ENCODE results near the gene MUSK. TPM values are rescaled to one million over a fixed set of nuclear protein-coding genes. Genes with fewer than 3 reads are reported as not detected.

MUSK gene
- not detected for polyA plus RNA-seq (ENCODE audit: low read depth in 6 of 6)

- Mint-ChIP-seq H3K27ac (no peak within 1 kb of the TSS), H3K27me3 (peaks cover 0 to 6% (median 0%) of the 10 kb centered on the region in 3 donors), H3K4me3 (no peak within 1 kb of the TSS), H3K4me1 (no peaks in the 10 kb centered on the region), H3K36me3 (no peaks in the 10 kb centered on the region), H3K9me3 (peaks cover 0 to 3% (median 0%) of the 10 kb centered on the region in 7 donors)
- DNase-seq (no peak), ATAC-seq (ENCODE audit: low read depth in 2 of 2) (no peak)
These were observed at the start of gene MUSK for GRCh38 chr9:110668570-110669167. TSS of gene MUSK (plus strand) at chr9:110668791. CDS start at chr9:110668905, 114 bp downstream.

GRCh38 chr9:110619831-110620230, 48.8 kb upstream of the MUSK start:
- ATAC-seq (ENCODE audit: low read depth in 2 of 2) (no peak), DNase-seq (no peak)
- Mint-ChIP-seq H3K36me3 (no peaks in the 10 kb centered on the region), H3K4me1 (no peaks in the 10 kb centered on the region), H3K9me3 (no peaks in the 10 kb centered on the region), H3K4me3 (no peak overlapping the region), H3K27ac (no peak overlapping the region), H3K27me3 (peaks cover 0 to 3% (median 0%) of the 10 kb centered on the region in 3 donors)

GRCh38 chr9:110620726-110621125, 47.9 kb upstream of the MUSK start:
- Mint-ChIP-seq H3K36me3 (no peaks in the 10 kb centered on the region), H3K4me1 (no peaks in the 10 kb centered on the region), H3K4me3 (no peak overlapping the region), H3K27ac (no peak overlapping the region), H3K9me3 (no peaks in the 10 kb centered on the region), H3K27me3 (peaks cover 0 to 3% (median 0%) of the 10 kb centered on the region in 3 donors)
- ATAC-seq (ENCODE audit: low read depth in 2 of 2) = no peak
- no peak for DNase-seq

DNA sequence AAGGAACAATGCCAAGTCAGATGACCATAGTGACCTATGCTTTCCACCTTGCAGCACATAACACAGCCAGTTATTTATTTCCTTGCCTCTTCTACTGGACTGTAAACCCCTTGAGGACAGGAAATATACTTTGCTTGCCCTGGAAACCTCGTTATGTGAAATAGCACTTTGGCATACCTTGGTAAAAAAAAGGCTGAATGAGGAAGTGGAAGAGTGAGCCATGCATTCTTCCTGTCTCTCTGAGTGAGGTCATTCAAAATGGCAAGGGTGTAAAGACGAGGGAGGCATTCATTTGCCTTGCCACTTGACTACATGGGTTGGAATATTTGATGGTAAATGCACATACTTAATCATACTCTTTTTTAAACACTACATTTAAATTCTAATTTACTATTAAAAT, 46.2 kb upstream of the MUSK start:
- no peaks in the 10 kb centered on the region for H3K36me3 Mint-ChIP-seq
- H3K27me3 Mint-ChIP-seq = peaks cover 0 to 3% (median 0%) of the 10 kb centered on the region in 3 donors
- H3K27ac Mint-ChIP-seq = no peak overlapping the region
- H3K9me3 Mint-ChIP-seq = no peaks in the 10 kb centered on the region
- H3K4me3 Mint-ChIP-seq = no peak overlapping the region
- ATAC-seq (ENCODE audit: low read depth in 2 of 2) = no peak
- DNase-seq = no peak
- no peaks in the 10 kb centered on the region for H3K4me1 Mint-ChIP-seq

- H3K27me3 Mint-ChIP-seq = peaks cover 0 to 3% (median 0%) of the 10 kb centered on the region in 3 donors
- ATAC-seq (ENCODE audit: low read depth in 2 of 2) (no peak), DNase-seq (peak; percentile 14)
- no peak overlapping the region for H3K27ac Mint-ChIP-seq
- no peaks in the 10 kb centered on the region for H3K36me3 Mint-ChIP-seq
- no peak overlapping the region for H3K4me3 Mint-ChIP-seq
- no peaks in the 10 kb centered on the region for H3K9me3 Mint-ChIP-seq
- no peaks in the 10 kb centered on the region for H3K4me1 Mint-ChIP-seq
These were observed 45.0 kb upstream of the MUSK start for GRCh38 chr9:110623462-110624025.

DNA sequence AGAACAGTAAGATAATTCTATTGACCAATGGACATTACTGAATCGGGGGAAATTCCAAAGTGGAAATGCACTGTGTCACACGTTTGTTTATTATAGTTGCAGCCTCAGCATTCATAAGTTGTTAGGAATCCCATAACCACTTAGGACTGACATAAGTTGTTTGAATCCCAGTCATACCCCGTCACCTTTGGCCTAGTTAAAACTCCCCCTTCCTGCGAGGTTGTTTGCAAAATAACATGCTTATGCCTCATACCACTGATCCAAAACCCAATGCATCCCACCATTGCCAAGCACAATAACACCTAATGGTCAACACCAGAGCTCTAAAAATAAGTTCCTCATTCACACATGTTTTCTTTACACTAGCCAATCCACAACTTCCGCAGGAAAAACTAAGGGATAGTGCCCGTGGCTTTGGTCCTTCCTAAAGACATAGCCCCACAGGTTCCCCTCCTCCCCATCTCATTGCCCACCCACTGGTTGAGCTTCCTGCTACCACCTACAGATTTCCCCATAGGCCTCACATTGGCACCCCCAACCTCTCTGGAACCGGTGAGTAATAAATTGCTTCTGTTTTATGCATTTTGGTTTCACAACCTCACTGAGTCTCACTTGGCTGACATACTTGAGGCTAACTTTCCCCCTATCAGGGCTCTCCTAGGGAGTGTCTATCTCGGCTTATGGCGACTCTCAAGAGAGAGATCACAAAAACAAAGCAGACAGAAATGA, 42.3 kb upstream of the MUSK start:
- H3K27ac Mint-ChIP-seq = no peak overlapping the region
- no peaks in the 10 kb centered on the region for H3K4me1 Mint-ChIP-seq
- peaks cover 0 to 3% (median 0%) of the 10 kb centered on the region in 7 donors for H3K9me3 Mint-ChIP-seq
- H3K27me3 Mint-ChIP-seq = peaks cover 0 to 3% (median 0%) of the 10 kb centered on the region in 3 donors
- DNase-seq (no peak), ATAC-seq (ENCODE audit: low read depth in 2 of 2) (no peak)
- no peak overlapping the region for H3K4me3 Mint-ChIP-seq
- no peaks in the 10 kb centered on the region for H3K36me3 Mint-ChIP-seq

GRCh38 chr9:110635589-110635988, 33.0 kb upstream of the MUSK start:
- no peaks in the 10 kb centered on the region for H3K27me3 Mint-ChIP-seq
- no peaks in the 10 kb centered on the region for H3K36me3 Mint-ChIP-seq
- peaks cover 5 to 33% (median 14%) of the 10 kb centered on the region in 7 donors for H3K9me3 Mint-ChIP-seq
- no peak overlapping the region for H3K27ac Mint-ChIP-seq
- no peak overlapping the region for H3K4me3 Mint-ChIP-seq
- DNase-seq (no peak), ATAC-seq (ENCODE audit: low read depth in 2 of 2) (no peak)
- H3K4me1 Mint-ChIP-seq = no peaks in the 10 kb centered on the region

GRCh38 chr9:110638381-110638954, 30.1 kb upstream of the MUSK start:
- no peak overlapping the region for H3K4me3 Mint-ChIP-seq

DNA sequence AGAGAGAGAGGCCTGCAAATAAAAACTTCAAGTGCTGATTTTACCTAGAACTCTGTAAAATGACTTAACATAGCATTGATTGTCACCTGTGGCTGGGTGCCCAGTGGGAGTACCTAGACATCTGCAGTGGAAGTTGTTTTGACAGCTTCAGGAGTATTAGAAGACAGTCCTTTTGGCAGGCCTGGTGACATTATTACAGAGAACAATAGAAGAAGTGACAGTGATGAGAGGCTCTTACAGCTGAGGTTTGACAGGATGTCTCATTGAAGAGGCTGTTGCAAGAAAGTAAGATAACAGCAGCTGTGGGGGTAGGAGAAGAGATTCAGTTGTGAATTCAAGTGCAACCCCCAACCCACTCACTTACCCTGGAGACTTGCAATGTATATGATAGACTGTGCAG, 27.9 kb upstream of the MUSK start:
- Mint-ChIP-seq H3K27ac (no peak overlapping the region), H3K27me3 (no peaks in the 10 kb centered on the region), H3K9me3 (peaks cover 1 to 7% (median 5%) of the 10 kb centered on the region in 7 donors), H3K4me1 (no peaks in the 10 kb centered on the region), H3K4me3 (no peak overlapping the region), H3K36me3 (no peaks in the 10 kb centered on the region)
- no peak for DNase-seq
- no peak for ATAC-seq (ENCODE audit: low read depth in 2 of 2)

More at GRCh38 chr9:110638381-110638954, 30.1 kb upstream of the MUSK start:
- no peak for ATAC-seq (ENCODE audit: low read depth in 2 of 2)
- DNase-seq = no peak
- H3K4me1 Mint-ChIP-seq = no peaks in the 10 kb centered on the region
- no peaks in the 10 kb centered on the region for H3K36me3 Mint-ChIP-seq
- H3K9me3 Mint-ChIP-seq = peaks cover 5 to 30% (median 12%) of the 10 kb centered on the region in 7 donors
- H3K27ac Mint-ChIP-seq = no peak overlapping the region
- no peaks in the 10 kb centered on the region for H3K27me3 Mint-ChIP-seq

GRCh38 chr9:110641293-110641692, 27.3 kb upstream of the MUSK start:
- no peak overlapping the region for H3K4me3 Mint-ChIP-seq
- peaks cover 0 to 2% (median 2%) of the 10 kb centered on the region in 7 donors for H3K9me3 Mint-ChIP-seq
- ATAC-seq (ENCODE audit: low read depth in 2 of 2) = no peak
- no peak for DNase-seq
- no peaks in the 10 kb centered on the region for H3K27me3 Mint-ChIP-seq
- no peaks in the 10 kb centered on the region for H3K4me1 Mint-ChIP-seq
- no peaks in the 10 kb centered on the region for H3K36me3 Mint-ChIP-seq
- H3K27ac Mint-ChIP-seq = no peak overlapping the region

- ATAC-seq (ENCODE audit: low read depth in 2 of 2) (no peak), DNase-seq (no peak)
- peaks cover 0 to 2% (median 0%) of the 10 kb centered on the region in 7 donors for H3K9me3 Mint-ChIP-seq
- no peaks in the 10 kb centered on the region for H3K27me3 Mint-ChIP-seq
- no peak overlapping the region for H3K27ac Mint-ChIP-seq
- H3K36me3 Mint-ChIP-seq = no peaks in the 10 kb centered on the region
- no peak overlapping the region for H3K4me3 Mint-ChIP-seq
- no peaks in the 10 kb centered on the region for H3K4me1 Mint-ChIP-seq
These were observed 19.9 kb upstream of the MUSK start for GRCh38 chr9:110648696-110649095.

DNA sequence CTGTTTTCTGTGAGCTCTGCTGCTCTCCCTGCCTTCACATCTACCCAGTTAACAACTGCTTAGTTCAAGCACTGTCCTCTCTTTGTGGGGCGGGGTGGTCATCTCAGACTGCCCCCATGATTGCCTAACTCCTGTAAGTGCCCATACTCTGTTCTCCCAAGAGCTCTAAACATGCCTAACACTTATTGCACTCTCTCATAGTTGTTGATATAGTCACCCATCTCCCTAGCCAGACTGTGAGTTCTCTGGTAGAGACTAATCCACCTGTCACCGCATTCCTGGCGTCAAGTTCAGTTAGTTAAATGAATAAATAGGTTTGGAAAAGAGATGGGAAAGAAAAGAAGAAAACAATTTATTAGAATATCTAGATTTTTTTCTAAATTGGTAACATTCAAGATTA, 18.3 kb upstream of the MUSK start:
- Mint-ChIP-seq H3K4me1 (no peaks in the 10 kb centered on the region), H3K27ac (no peak overlapping the region), H3K9me3 (peaks cover 0 to 2% (median 0%) of the 10 kb centered on the region in 7 donors), H3K36me3 (no peaks in the 10 kb centered on the region), H3K4me3 (no peak overlapping the region), H3K27me3 (no peaks in the 10 kb centered on the region)
- no peak for DNase-seq
- no peak for ATAC-seq (ENCODE audit: low read depth in 2 of 2)

GRCh38 chr9:110650991-110651411, 17.6 kb upstream of the MUSK start:
- no peaks in the 10 kb centered on the region for H3K9me3 Mint-ChIP-seq
- no peaks in the 10 kb centered on the region for H3K27me3 Mint-ChIP-seq
- H3K27ac Mint-ChIP-seq = no peak overlapping the region
- H3K4me3 Mint-ChIP-seq = no peak overlapping the region
- ATAC-seq (ENCODE audit: low read depth in 2 of 2) (no peak), DNase-seq (no peak)
- no peaks in the 10 kb centered on the region for H3K4me1 Mint-ChIP-seq
- H3K36me3 Mint-ChIP-seq = no peaks in the 10 kb centered on the region
